Astrocyte (in vitro differentiated cells and primary cell): ENCODE data around the gene IRF2. TPM values are rescaled to one million over a fixed set of nuclear protein-coding genes. Genes with fewer than 3 reads are reported as not detected.

Experiments used
- DNase-seq: peaks from one replicate; pipeline ENCODE4 v3.0.0-alpha.2; 2010; ENCODE audit warnings: low read depth
- FAIRE-seq: peaks from 2 replicates; lab custom pipeline; 2011; peaks lifted over from hg19 to GRCh38; lab: Jason Lieb, UNC
- H2AFZ ChIP-seq: 2 replicates; pipeline ENCODE4 v1.6.0; 2012; ENCODE audit warnings: low read depth, low read length, inconsistent platforms
- H3K27ac ChIP-seq: 2 replicates; pipeline ENCODE4 v1.5.1; 2011; ENCODE audit warnings: low read depth, low read length, inconsistent platforms
- H3K27me3 ChIP-seq: 2 replicates; pipeline ENCODE4 v1.6.0; 2011; ENCODE audit warnings: low read length, inconsistent platforms; ENCODE audit not compliant: insufficient read depth
- H3K36me3 ChIP-seq: 2 replicates; pipeline ENCODE4 v1.5.1; 2011; ENCODE audit warnings: low read length, inconsistent platforms; ENCODE audit not compliant: insufficient read depth
- H3K4me1 ChIP-seq: 2 replicates; pipeline ENCODE4 v1.5.1; 2011; ENCODE audit warnings: low read length, inconsistent platforms; ENCODE audit not compliant: insufficient read depth
- H3K4me2 ChIP-seq: 2 replicates; pipeline ENCODE4 v1.6.0; 2012; ENCODE audit warnings: low read length, inconsistent platforms
- H3K4me3 ChIP-seq: 2 replicates; pipeline ENCODE4 v1.5.1; 2011; ENCODE audit warnings: low read depth, mild to moderate bottlenecking, low read length, inconsistent platforms; ENCODE audit not compliant: insufficient read depth
- H3K79me2 ChIP-seq: 2 replicates; pipeline ENCODE4 v1.6.0; 2012; ENCODE audit warnings: mild to moderate bottlenecking, low read length, inconsistent platforms; ENCODE audit not compliant: insufficient read depth
- H3K9ac ChIP-seq: 2 replicates; pipeline ENCODE4 v1.6.0; 2012; ENCODE audit warnings: mild to moderate bottlenecking, low read length, inconsistent platforms
- H3K9me3 ChIP-seq: 2 replicates; pipeline ENCODE4 v1.5.1; 2012; ENCODE audit warnings: low read depth, mild to moderate bottlenecking, low read length, inconsistent platforms; ENCODE audit not compliant: insufficient read depth
- H4K20me1 ChIP-seq: 2 replicates; pipeline ENCODE4 v1.6.0; 2012; ENCODE audit warnings: low read length, inconsistent platforms; ENCODE audit not compliant: insufficient read depth
- H3K27ac Mint-ChIP-seq: one replicate; pipeline ENCODE4 v1.8.0; 2021; ENCODE audit warnings: mild to moderate bottlenecking, mixed read lengths; ENCODE audit not compliant: unreplicated experiment
- H3K27me3 Mint-ChIP-seq: one replicate; pipeline ENCODE4 v1.8.0; 2021; ENCODE audit warnings: low read depth, mixed read lengths; ENCODE audit not compliant: unreplicated experiment
- H3K36me3 Mint-ChIP-seq: one replicate; pipeline ENCODE4 v1.8.0; 2021; ENCODE audit warnings: low read depth, mixed read lengths; ENCODE audit not compliant: unreplicated experiment
- H3K4me1 Mint-ChIP-seq: one replicate; pipeline ENCODE4 v1.8.0; 2021; ENCODE audit warnings: low read depth, mixed read lengths; ENCODE audit not compliant: unreplicated experiment
- H3K4me3 Mint-ChIP-seq: one replicate; pipeline ENCODE4 v1.8.0; 2021; ENCODE audit warnings: mild to moderate bottlenecking, moderate library complexity, mixed read lengths; ENCODE audit not compliant: unreplicated experiment
- H3K9me3 Mint-ChIP-seq: one replicate; pipeline ENCODE4 v1.8.0; 2021; ENCODE audit warnings: mild to moderate bottlenecking, mixed read lengths; ENCODE audit not compliant: unreplicated experiment
- CTCF ChIP-seq: IDR thresholded peaks from 2 replicates; pipeline ENCODE4 v1.5.1; 2011; ENCODE audit warnings: low read depth, mild to moderate bottlenecking, inconsistent platforms, low read length, moderate library complexity; ENCODE audit not compliant: insufficient read depth
- EZH2 ChIP-seq: IDR thresholded peaks from 2 replicates; pipeline ENCODE4 v1.6.1; 2012; ENCODE audit warnings: mild to moderate bottlenecking, low read length, inconsistent platforms; ENCODE audit not compliant: insufficient read depth
- total RNA-seq: library from RNA; stranded (reverse); gene quantifications from 2 replicates; pipeline ENCODE4 v1.2.1, GENCODE V29; 2021

IRF2 gene
- total RNA-seq, 1 donor from 2014 or later = 12.6 TPM

- Histone ChIP-seq H3K4me2 (no peak overlapping the region), H3K27ac (no peak overlapping the region), H3K9ac (no peak overlapping the region), H4K20me1 (peaks cover 30% of the 10 kb centered on the region), H2AFZ (no peak overlapping the region), H3K4me1 (no peaks in the 10 kb centered on the region), H3K4me3 (no peak overlapping the region), H3K9me3 (no peaks in the 10 kb centered on the region), H3K79me2 (peaks cover 14% of the 10 kb centered on the region), H3K27me3 (no peaks in the 10 kb centered on the region), H3K36me3 (no peaks in the 10 kb centered on the region)
- FAIRE-seq (no peak), DNase-seq (no peak)
- Mint-ChIP-seq H3K36me3 (peaks cover 23% of the 10 kb centered on the region), H3K27ac (no peak overlapping the region), H3K27me3 (no peaks in the 10 kb centered on the region), H3K4me1 (peaks cover 16% of the 10 kb centered on the region), H3K9me3 (peaks cover 1% of the 10 kb centered on the region), H3K4me3 (no peak overlapping the region)
- TF ChIP-seq EZH2 = no peak
- TF ChIP-seq CTCF = no peak
Measured at GRCh38 chr4:184427687-184428086, 46.7 kb downstream of the IRF2 start.

- H3K36me3 Mint-ChIP-seq = peaks cover 24% of the 10 kb centered on the region
- no peak overlapping the region for H2AFZ ChIP-seq
- no peak overlapping the region for H3K27ac Mint-ChIP-seq
- DNase-seq (no peak), FAIRE-seq (no peak)
- H3K79me2 ChIP-seq = peaks cover 14% of the 10 kb centered on the region
- no peaks in the 10 kb centered on the region for H3K27me3 Mint-ChIP-seq
- H3K9me3 Mint-ChIP-seq = peaks cover 4% of the 10 kb centered on the region
- no peaks in the 10 kb centered on the region for H3K36me3 ChIP-seq
- peaks cover 4% of the 10 kb centered on the region for H3K9me3 ChIP-seq
- H3K4me3 Mint-ChIP-seq = no peak overlapping the region
- H4K20me1 ChIP-seq = peaks cover 30% of the 10 kb centered on the region
- H3K4me1 ChIP-seq = no peaks in the 10 kb centered on the region
- peaks cover 10% of the 10 kb centered on the region for H3K4me1 Mint-ChIP-seq
- H3K4me3 ChIP-seq = no peak overlapping the region
- H3K9ac ChIP-seq = no peak overlapping the region
- H3K27me3 ChIP-seq = no peaks in the 10 kb centered on the region
- H3K27ac ChIP-seq = no peak overlapping the region
- no peak overlapping the region for H3K4me2 ChIP-seq
- TF ChIP-seq CTCF (no peak), EZH2 (no peak)
Measured at GRCh38 chr4:184427093-184427492, 47.3 kb downstream of the IRF2 start.

GRCh38 chr4:184424993-184425758, 49.2 kb downstream of the IRF2 start:
- TF ChIP-seq CTCF (no peak), EZH2 (no peak)
- Histone ChIP-seq H3K36me3 (no peaks in the 10 kb centered on the region), H3K79me2 (peaks cover 13% of the 10 kb centered on the region), H3K9ac (no peak overlapping the region), H3K4me2 (no peak overlapping the region), H3K27ac (no peak overlapping the region), H3K27me3 (no peaks in the 10 kb centered on the region), H3K9me3 (peaks cover 4% of the 10 kb centered on the region), H4K20me1 (peaks cover 18% of the 10 kb centered on the region), H3K4me1 (no peaks in the 10 kb centered on the region), H3K4me3 (no peak overlapping the region), H2AFZ (no peak overlapping the region)
- H3K9me3 Mint-ChIP-seq = peaks cover 9% of the 10 kb centered on the region
- H3K27ac Mint-ChIP-seq = no peak overlapping the region
- peaks cover 7% of the 10 kb centered on the region for H3K4me1 Mint-ChIP-seq
- H3K27me3 Mint-ChIP-seq = no peaks in the 10 kb centered on the region
- H3K36me3 Mint-ChIP-seq = peaks cover 34% of the 10 kb centered on the region
- H3K4me3 Mint-ChIP-seq = no peak overlapping the region
- FAIRE-seq = no peak
- no peak for DNase-seq
